Left cardiac atrium (tissue), 4 donors: ENCODE data around the gene EFHD1. TPM values are rescaled to one million over a fixed set of nuclear protein-coding genes. Genes with fewer than 3 reads are reported as not detected.

Source experiments
- ATAC-seq, 2 donors: fragments of 200-7000 bp; cut with Tn5 transposase; one replicate each; pipeline ENCODE4 v1.9.1; 2020; ENCODE audit warnings: mild to moderate bottlenecking in 2 of 2, moderate library complexity in 2 of 2
- DNase-seq: peaks from one replicate; pipeline ENCODE4 v3.0.0-alpha.2; 2020
- intact Hi-C, 2 donors: fragments of 100-400 bp; cut with DNase I; formaldehyde crosslinking; loops; one replicate each; pipeline versions ENCODE4 v1.14.1 to v1.15.1; 2022 to 2023
- total RNA-seq, 2 donors: library from RNA; stranded (reverse); fragmentation: NEBNext Ultra II Directional; extraction: Animal tissue kit (Norgen Biotek cat#: 25700); gene quantifications; one replicate each; pipeline ENCODE4 v1.2.1, GENCODE V29; 2021
- donor health status: DM: no; HTN: yes; CAD: no.
- donor health status: DM: no; HTN: yes; CAD: no; lungs with severe emphysema.
- donor health status: DM: yes; HTN: yes; CAD: no.
- donor health status: Dilated cardiomyopathy.

EFHD1 gene
- total RNA-seq, 2 donors from 2014 or later = 16.9 to 19.3 TPM

GRCh38 chr2:232721261-232721660, 87.9 kb downstream of the EFHD1 start:
- intact Hi-C loops = no loop called here
- no peak for DNase-seq
- ATAC-seq = no peak

- DNase-seq (no peak), ATAC-seq (no peak)
- intact Hi-C loops = no loop called here
These were observed 88.5 kb downstream of the EFHD1 start for GRCh38 chr2:232721882-232722281.

- no peak for DNase-seq
- intact Hi-C loops = no loop called here
- ATAC-seq = no peak
These were observed 89.6 kb downstream of the EFHD1 start for GRCh38 chr2:232723027-232723426.

GRCh38 chr2:232728785-232729184, 95.4 kb downstream of the EFHD1 start:
- intact Hi-C loops = no loop called here
- no peak for ATAC-seq
- no peak for DNase-seq

- intact Hi-C loops = no loop called here
- DNase-seq (no peak), ATAC-seq (peak in 1 of 2 donors; percentile 23)
These were observed 98.1 kb downstream of the EFHD1 start for GRCh38 chr2:232731470-232731869.

Other genes starting within 250 kb of the EFHD1 start
- not detected for gene ALPG, start 226.8 kb upstream of the EFHD1 start, total RNA-seq
- gene ALPI, start 177.5 kb upstream of the EFHD1 start, total RNA-seq = not detected
- under 1 TPM; 0.26 to 0.47 TPM for gene ECEL1, start 145.8 kb upstream of the EFHD1 start, total RNA-seq
- under 1 TPM in 1 of 2 donors, not detected in 1; 0.16 TPM for gene PRSS56, start 113.2 kb upstream of the EFHD1 start, total RNA-seq
- gene CHRND, start 107.4 kb upstream of the EFHD1 start, total RNA-seq = under 1 TPM in 1 of 2 donors, not detected in 1; 0.35 TPM
- gene CHRNG, start 93.9 kb upstream of the EFHD1 start, total RNA-seq = not detected
- gene TIGD1, start 83.0 kb upstream of the EFHD1 start, total RNA-seq = 1 to 10 TPM; 2.0 to 2.8 TPM
- gene EIF4E2, start 82.9 kb upstream of the EFHD1 start, total RNA-seq = 10 to 100 TPM; 45.8 to 48.5 TPM
- gene GIGYF2, start 63.7 kb downstream of the EFHD1 start, total RNA-seq = 10 to 100 TPM; 53.5 to 57.4 TPM
- not detected for gene KCNJ13, start 143.0 kb downstream of the EFHD1 start, total RNA-seq
- gene SNORC, start 236.7 kb downstream of the EFHD1 start, total RNA-seq = 1 to 10 TPM in 1 of 2 donors, under 1 TPM in 1; 0.77 to 1.2 TPM